Measurements from ENCODE around the gene ENTREP1.

The ENTREP1 gene

GRCh38 chr9:69388596-69388995 is 63.6 kb downstream of the ENTREP1 start:
- no peak for DNase-seq (ENCODE audit: low read depth)
- no peak for TF ChIP-seq CTCF (IDR thresholded peaks at IDR 0.05; ENCODE audit: low read depth, low read length, missing control alignments)
- H3K4me3 ChIP-seq (ENCODE audit: low read depth, low read length), result no peak overlapping the region

GRCh38 chr9:69389437-69389995 is 64.5 kb downstream of the ENTREP1 start:
- DNase-seq (ENCODE audit: low read depth), result no peak

GRCh38 chr9:69391487-69391886 is 66.5 kb downstream of the ENTREP1 start:
- TF ChIP-seq CTCF (IDR thresholded peaks at IDR 0.05; ENCODE audit: low read depth, low read length, missing control alignments), result no peak
- H3K4me3 ChIP-seq (ENCODE audit: low read depth, low read length), result no peak overlapping the region
- no peak for DNase-seq (ENCODE audit: low read depth)

More at GRCh38 chr9:69389437-69389995, 64.5 kb downstream of the ENTREP1 start:
- no peak for TF ChIP-seq CTCF (IDR thresholded peaks at IDR 0.05; ENCODE audit: low read depth, low read length, missing control alignments)
- H3K4me3 ChIP-seq (ENCODE audit: low read depth, low read length), result no peak overlapping the region

- DNase-seq (ENCODE audit: low read depth), result no peak
- TF ChIP-seq CTCF (IDR thresholded peaks at IDR 0.05; ENCODE audit: low read depth, low read length, missing control alignments), result no peak
- H3K4me3 ChIP-seq (ENCODE audit: low read depth, low read length), result no peak overlapping the region
Observed at GRCh38 chr9:69391946-69392345, 66.9 kb downstream of the ENTREP1 start.

GRCh38 chr9:69392826-69393225 is 67.8 kb downstream of the ENTREP1 start:
- no peak overlapping the region for H3K4me3 ChIP-seq (ENCODE audit: low read depth, low read length)
- no peak for TF ChIP-seq CTCF (IDR thresholded peaks at IDR 0.05; ENCODE audit: low read depth, low read length, missing control alignments)
- DNase-seq (ENCODE audit: low read depth), result no peak

GRCh38 chr9:69393425-69393824 is 68.4 kb downstream of the ENTREP1 start:
- TF ChIP-seq CTCF (IDR thresholded peaks at IDR 0.05; ENCODE audit: low read depth, low read length, missing control alignments), result no peak
- no peak for DNase-seq (ENCODE audit: low read depth)
- no peak overlapping the region for H3K4me3 ChIP-seq (ENCODE audit: low read depth, low read length)

GRCh38 chr9:69395718-69396117 is 70.7 kb downstream of the ENTREP1 start:
- TF ChIP-seq CTCF (IDR thresholded peaks at IDR 0.05; ENCODE audit: low read depth, low read length, missing control alignments), result no peak
- no peak overlapping the region for H3K4me3 ChIP-seq (ENCODE audit: low read depth, low read length)
- DNase-seq (ENCODE audit: low read depth), result no peak

Data from GM12864 (cell line).